Left kidney (tissue), 2 donors: ENCODE measurements around the gene MFSD6L. TPM values are rescaled to one million over a fixed set of nuclear protein-coding genes. Genes with fewer than 3 reads are reported as not detected.
A peak's percentile ranks its signal among the peaks of the same experiment; 100 is the strongest.

ENCODE experiments used
- DNase-seq: peaks from one replicate; pipeline ENCODE4 v3.0.0-alpha.2; 2013
- polyA plus RNA-seq: library from polyadenylated mRNA; unstranded; fragments of 120-200 nt; gene quantifications from one replicate; pipeline ENCODE4 v1.2.1, GENCODE V29; 2013; ENCODE audit not compliant: insufficient read length

MFSD6L gene
- polyA plus RNA-seq, 1 donor: 2.7 TPM

DNA sequence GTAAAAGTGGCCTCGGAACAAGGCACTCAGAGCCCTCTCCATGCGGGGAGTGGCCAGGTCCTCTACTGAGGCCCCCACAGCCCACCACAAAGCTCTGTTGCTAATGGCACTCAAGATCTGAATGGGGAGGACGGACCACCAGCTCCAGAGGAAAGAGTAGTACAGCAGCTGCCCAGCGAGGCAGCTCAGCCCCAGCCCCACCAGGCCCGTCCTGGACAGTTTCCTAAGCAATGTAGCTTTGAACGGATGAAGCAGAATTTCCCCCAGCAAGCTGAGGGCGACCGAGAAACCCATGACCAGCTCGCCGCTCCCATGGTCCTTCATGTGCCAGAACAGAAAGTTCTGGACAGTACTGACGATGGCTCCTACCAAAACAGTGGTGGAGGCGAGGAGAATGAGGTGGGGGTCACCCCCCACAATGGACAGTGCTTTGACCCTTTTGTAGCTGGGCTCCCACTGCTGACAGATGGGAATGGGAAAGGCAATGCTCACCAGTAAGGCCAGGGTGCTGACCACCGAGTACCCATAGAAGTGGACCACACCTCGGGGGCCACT, 1.5 kb downstream of the MFSD6L start:
- no peak for DNase-seq

DNA sequence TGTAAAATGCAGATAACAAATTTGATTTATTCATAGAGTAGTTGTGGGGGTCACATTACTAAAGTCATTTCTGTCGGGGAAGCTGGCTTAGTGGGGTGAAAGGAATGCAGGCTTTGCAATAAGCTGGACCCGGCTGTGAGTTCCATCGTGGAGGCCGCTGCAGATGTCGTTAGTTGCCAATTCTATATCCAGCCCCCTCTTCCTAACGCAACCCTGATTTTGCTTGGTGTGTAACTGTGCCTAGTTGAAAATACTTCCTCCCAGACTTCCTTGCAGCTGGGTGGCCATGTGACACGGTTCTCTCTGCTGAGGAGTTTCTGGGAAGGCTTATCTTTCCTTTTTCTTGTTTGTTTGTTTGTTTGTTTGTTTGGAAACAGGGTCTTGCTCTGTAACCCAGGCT, 4.5 kb downstream of the MFSD6L start:
- no peak for DNase-seq

DNA sequence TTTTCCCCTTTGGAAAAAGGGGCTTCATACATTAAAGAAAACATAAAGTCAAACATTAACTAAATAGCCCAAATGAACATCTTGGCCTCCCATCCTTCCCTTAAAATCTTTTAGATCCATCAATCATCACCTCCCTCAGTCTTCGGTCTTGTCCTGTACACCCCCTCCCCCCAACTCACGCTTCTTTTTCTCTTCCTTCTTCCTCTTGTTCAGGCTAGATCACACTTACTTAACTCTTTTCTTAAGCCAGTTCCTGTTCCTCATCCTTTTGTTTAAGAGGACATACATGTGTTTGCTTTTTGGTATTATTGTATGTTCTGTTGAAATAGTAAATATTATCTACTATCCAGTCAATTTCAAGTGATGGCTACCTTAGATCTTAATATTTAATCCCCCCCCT, 5.5 kb downstream of the MFSD6L start:
- no peak for DNase-seq

DNA sequence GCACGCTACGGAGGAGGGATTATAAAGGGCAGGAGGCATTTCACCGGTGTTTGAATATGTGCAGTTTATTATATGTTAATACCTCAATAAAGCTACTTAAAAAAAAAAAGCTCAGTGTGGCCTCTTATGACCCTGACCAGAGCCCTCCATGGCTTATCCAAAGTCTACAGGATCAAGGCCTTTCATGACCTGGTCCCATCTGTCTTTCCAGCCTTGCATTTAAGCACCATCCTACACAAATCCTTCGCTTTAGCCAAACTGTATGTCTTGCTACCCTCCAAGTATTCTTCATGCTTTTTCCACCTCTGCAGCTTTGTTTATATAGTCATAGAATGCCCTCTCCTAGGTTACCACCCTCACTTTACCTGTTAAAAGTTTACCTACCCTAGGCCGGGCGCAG, 6.5 kb downstream of the MFSD6L start:
- DNase-seq: no peak

DNA sequence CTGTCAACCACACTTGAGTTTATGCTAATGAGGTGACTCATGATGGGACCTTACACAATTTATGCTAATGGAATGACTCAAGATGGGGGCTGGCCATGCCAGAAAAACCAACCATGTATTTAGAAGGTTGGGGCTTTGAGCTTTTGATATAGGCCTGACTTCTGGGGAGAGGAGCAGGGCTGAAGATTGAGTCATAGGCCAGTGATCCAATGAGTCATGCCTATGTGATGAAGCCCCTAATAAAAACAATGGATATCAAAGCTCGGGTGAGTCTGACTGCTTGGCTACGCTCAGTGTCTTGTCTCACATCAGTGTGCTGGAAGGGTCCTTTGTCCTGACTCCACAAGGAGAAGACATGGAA, 7.3 kb downstream of the MFSD6L start:
- DNase-seq: no peak

DNA sequence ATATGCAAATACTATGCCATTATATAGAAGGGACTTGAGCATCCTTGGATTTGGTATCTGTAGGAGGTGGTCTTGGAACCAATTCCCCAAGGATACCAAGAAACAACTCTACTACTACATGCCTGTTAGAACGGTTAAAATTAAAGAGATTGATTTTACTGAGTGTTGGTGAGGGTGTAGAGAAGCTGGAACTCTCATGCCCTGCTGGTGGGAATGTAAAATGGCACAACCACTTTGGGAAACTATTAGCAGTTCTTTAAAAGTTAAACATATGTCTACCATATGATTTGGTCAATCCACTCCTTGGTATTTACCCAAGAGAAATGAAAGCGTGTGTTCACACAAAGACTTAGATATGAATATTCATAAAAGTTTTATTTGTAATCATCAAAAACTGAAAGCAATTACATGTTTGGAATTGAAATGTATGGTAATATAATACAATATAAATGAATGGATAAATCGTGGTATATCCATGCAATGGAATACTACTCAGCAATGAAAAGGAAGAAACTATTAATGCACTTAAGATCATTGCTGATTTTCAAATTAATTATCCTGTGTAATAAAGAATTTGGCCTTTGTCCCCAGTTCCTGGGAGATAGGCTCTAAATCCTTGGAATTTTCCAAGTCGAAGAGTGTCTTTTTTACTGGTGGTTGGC, 7.8 kb downstream of the MFSD6L start:
- DNase-seq: no peak

DNA sequence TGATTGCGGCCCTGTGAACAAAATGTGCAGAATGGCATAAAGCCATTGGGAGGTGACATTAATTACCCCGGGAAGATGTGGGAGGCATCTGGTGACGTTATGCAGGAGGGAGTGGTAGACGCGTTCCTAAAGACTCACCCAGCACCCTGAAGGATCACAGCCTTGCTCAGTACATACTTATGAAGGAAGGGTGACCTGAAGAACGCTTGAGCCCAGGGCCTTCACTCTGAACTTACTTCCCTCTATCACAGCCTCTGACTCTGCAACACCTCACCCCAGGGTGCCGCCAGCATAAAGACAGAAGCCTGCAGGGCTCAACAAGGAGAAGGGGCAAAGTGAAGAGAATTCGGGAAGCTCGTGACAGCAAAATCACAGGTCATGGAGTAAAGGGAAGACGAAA, 9.4 kb downstream of the MFSD6L start:
- no peak for DNase-seq

DNA sequence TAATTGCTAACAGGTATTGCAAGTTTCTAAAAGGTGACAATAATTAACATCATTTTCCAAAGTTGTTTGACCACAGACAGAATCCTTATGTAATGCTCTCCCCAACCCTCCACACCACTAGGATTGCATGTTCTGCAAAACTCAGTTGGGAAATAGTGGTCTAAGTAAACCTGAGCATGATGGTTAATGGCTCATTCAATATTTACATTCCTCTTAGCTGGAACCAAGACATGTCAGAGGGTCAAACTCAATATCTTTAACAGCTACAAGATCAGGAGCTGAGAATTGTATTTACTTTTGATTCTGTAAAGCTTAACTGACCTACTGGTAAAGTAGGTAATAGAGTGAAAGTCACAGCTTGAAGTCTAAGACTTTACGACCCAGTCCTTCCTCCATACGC, 10.2 kb downstream of the MFSD6L start:
- DNase-seq: no peak

DNA sequence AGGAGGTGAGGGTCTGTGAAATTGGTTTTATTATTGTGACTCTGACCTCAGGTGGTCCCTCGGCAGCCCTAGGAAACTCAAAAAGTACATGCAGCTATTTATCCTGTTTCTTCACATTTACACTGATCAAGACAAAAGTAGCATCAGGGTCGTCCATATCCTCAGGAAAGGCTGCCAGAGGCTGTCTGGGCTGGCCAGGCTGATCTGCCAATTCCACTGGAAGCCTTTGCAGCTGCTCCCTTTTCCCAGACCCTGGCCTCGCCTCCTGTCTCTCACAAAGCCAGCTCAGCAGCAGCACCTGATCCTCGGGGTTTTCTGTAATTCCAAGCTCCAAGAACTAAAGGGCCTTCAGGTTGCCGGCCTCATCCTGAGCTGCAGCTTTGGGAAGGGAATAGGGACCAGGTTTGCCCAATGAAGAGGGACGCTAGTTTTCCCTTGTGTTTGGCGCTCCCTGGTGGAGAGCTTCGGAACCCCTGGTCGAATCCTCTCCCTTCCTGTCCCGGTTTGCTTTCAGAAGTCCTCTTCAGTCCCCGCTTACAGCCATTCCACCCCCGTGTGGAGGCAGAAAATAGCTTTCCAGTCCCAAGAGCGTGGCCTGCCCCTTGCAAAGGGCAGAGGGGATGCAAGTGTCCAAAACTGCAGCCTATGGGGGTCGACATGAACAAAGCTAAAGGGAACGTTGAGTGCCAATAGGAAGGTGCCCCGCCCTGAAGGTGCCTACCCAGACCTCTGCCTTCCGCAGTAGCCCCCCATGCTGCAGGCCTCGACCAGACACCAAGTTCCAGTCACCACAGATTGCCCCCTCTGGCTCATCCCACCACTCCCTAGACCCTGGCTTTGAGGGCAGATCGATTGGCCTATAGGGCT, 13.4 kb downstream of the MFSD6L start:
- peak; percentile 82 for DNase-seq

DNA sequence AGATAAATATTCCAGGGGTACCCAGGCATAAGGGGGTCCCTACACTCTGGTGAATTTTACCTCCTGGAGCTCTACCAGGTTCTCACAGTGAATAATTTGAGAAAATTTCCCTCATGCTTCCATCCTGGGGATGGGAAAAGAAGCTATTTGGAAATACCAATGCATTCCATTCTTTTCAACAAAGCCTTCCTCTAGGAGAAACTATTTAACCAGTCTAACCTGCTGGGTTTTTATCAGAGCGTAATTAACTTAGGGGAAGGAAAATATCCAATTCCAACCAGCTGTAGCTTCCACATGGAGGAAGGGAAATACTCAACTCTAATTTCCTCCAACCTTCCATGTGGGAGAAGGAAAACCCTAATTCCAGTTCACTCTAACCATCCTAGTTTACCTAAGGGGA, 17.0 kb downstream of the MFSD6L start:
- no peak for DNase-seq

DNA sequence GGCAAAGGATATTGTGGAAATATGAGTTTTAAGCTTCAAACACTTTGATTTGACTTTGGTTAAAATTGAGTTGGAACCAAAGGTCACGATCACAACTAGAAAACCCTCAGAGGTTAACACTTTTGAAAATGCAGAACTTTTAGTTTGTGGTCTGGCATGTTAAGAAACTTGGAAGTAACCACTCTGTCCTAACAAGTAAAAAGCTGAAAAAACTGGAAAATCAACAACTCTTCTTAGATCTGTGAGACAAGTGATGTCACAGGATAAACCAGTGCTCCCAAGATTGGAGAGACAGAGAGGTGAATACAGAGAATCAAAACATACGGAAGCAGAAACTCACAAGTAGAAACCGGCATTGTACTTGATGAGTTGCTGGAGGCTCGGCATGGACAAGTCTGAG, 17.4 kb downstream of the MFSD6L start:
- DNase-seq: no peak

DNA sequence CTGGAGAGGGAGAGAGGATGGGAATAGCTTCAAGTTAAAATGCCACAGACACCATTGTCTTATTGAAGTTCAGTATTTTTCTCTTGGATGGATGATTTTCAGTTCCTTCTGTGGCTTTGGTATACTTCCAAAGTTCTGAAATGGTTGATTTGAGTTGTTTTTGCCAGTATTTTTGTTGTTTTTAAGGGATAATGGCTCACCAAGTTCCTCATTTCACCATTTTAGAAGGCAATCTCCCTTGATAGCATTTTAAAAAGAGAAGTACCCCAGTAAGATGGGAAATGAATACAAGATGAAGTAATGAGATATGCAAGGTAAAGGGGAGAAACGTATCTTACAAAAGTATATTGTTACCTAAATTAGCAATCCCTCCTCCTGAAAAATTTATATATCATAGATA, 22.3 kb downstream of the MFSD6L start:
- no peak for DNase-seq

DNA sequence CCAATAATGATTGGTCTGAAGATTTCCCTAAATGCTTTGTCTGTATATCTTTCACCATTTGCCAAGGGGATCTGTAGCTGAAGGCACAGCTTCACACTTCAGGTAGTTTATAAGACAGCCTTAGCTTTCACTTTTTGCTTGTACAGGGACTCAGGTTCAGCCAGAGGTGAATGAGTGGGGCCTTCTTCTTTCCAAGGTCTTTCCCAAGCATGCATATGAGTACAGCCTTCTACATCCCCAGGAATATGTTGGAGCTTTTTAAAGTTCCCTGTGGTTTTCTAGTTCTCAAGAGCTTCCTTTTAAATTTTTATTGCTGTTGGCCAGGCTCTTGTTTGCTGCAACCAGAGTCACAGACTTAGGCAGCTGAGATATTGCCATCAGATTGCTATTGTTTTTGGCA, 22.9 kb downstream of the MFSD6L start:
- DNase-seq: no peak

DNA sequence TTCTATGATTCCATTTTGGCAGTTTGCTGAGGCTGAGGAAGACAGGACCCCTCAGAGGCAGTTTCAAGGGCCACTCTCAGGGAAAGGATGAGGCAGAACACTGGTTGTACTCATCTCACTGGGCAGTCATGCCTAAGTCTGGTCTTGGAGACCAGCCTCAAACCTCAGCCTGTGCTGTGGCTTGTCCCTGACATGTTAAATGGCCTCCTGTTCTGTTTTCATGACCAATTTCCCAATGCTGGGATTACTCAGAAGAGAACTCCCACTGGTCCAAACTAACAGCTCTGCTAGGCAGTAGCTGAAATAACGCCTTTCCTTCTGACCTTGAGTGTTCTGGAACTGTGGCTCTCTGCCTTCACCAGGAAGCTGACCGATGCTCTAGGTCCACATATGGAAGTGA, 32.4 kb downstream of the MFSD6L start:
- DNase-seq: no peak

DNA sequence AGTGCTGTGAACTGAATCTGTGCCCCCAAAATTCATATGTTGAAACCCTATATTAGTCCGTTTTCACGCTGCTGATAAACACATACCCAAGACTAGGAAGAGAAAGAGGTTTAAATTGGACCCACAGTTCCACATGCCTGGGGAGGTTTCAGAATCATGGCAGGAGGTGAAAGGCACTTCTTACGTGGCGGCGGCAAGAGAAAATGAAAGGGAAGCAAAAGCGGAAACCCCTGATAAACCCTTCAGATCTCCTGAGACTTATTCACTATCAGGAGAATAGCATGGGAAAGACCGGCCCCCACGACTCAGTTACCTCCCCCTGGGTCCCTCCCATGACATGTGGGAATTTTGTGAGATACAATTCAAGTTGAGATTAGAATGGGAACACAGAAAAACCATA, 37.2 kb downstream of the MFSD6L start:
- no peak for DNase-seq

DNA sequence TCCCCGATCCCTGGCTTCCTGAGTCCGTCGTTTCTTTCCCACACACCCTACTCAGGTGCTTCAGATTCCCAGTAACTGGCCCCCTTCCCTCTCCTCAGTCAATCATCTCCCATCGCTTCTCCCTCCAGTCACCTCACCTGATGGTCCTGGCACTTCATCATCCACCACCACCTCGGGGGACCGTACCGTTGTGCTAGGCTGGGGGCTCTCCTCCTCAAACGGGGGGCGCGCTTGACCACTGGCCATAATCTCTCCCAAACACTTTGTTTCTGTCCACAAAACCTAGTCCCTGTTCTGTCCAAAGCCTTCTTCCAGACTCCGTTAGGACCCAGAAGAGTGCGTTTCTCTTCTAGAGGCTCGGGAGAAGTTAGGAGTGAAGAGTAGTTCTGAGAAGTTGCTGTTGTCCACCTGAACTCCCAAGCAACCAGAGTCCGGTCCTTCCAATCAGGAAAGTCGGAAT, 41.0 kb downstream of the MFSD6L start, which contains the start of gene SPDYE4:
Gene SPDYE4 (minus strand): TSS at position 410 of the 460 bp plus-strand sequence. CDS start 164 bp downstream, at position 246.
- no peak for DNase-seq

DNA sequence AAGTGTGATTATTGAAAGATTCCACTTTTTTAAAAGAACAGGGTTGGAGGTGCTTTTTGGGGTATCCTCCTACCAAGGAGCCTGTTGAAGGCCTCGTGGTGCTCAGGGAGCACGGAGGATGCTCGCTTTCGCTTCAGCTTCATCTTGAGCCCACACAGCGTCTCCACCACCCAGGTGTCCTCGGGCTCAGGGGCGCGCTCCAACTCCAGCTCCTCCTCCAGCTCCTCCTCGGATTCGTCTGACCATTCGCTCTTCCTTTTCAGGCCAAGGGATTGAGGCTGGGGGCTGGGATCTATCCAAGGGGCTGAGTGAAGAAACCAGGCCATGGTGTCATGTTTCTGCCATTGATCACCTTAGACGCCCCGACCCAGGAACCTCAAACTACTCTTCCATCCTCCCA, 42.0 kb downstream of the MFSD6L start:
- no peak for DNase-seq

DNA sequence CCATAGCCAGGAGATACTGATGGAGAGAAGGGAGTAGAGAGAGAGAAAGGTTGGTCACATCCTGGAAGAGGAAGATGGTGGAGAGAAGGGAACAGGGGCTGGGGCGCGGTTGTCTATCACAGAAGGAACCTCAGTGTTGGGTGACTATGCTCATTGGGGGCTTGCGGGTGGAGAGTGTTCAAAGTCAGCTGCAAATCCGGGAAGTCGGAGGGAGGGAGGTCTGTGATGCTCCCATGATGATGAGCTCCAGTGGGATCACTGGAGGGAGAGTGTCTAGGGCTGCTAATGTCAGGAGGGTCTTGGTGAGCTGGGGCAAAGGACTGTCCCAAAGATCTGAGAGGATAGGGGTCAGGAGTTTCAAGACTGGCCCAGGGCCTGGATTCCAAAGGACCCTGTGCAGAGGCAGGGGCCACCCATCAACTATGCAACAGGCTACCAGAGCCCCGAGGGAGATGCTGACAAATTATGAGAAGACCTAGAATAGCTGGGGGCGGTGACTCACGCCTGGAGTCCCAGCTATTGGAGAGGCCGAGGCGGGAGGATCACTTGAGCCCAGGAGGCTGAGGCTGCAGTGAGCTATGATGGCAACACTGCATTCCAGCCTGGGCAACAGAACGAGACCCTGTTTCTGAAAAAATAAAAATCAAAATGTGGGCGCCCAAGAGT, 43.4 kb downstream of the MFSD6L start:
- DNase-seq: no peak

DNA sequence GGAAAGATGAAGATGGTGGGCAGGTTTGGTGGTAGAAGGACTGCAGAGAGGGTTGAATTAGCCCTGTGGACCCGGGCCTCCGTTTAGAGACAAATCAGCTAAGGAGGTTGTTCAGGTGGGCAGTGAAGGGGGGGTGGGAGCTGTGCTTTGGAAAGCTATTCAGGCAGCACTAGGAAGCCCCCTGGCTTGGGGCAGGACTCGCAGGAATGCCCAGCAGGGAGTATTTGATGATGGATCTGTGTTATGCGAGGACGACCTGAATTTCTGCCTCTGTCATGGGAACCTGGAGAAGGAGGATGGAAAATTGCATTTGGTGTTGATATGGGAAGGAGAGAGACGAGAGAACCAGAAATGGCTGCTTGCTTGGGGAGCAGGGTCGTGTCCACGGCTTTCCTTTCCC, 44.3 kb downstream of the MFSD6L start:
- no peak for DNase-seq

DNA sequence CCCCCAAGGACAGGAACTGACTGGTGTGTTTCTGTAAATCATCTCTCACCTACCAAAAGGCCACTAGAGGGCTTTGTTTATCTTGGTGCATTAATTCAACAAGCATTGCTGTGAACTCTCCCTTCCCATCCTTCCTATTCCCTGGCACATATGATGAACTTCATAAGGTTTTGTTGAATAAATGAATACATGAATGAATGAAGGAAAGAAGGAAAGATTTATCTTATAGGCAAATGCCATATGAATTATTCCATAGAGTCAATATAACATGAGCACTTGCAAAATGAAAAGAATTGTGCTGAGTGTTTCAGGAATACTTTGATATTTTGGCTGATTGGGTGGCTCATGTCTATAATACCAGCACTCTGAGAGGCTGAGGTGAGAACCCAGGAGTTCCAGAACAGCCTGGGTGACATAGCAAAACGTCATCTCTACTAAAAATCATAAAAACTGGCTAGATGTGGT, 45.2 kb downstream of the MFSD6L start:
- DNase-seq: no peak

DNA sequence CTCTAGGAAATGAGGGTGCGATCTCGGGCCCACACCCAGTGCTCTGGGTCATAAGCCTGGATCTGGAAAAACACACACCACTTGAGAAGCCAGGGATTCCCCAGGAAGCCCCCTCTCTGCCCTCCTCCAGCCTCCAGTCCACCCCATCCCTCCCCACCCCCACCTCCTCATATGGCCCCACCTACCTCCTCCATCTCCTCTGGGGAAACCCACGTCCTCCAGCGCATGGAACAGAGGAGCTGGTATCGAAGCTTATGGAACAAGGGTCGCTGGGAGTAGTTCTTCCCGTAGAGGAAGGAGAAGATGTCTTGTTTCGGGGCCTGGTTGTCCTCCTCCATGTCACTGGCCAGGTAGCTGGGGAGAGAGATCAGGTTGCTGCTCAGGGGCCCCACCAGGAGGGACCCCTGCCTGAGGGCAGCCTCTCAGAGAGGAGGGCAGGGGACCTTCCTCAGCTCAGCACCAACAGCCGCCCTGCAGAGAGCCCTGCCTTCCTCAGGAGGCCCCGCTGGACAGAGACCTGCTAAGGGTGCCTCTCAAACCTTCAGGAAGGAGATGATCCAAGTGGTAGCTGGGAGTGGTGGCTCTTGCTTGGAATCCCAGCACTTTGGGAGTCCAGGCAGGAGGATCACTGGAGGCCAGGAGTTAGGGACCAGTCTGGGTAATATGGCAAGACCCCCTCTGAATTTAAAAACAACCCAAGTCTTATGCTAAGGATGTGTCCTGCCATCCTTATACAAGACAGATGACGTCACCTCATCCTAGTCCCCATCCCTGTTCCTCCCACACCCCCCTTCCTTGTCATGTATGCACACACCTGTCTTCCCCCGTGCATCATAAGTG, 45.8 kb downstream of the MFSD6L start:
- no peak for DNase-seq

DNA sequence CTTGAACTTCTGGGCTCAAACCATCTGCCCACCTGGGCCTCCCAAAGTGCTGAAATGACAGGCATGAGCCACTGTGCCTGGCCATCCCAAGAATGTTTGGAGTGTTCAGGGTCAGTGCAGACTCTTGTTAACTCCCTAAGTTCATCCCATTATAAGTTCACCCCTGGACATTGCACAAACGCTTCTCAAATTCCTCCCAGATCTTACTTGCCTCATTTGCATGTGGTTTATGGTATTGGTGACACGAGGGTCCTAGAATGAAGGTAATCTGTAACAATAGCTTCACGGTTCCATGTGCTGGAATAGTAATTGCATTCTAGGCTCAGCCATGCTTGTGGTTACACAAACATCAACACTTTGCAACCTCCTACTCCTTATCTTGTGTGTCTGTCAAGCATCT, 49.5 kb downstream of the MFSD6L start:
- DNase-seq: peak; percentile 22
